A549 (cell line): ENCODE measurements around the gene ZNF443. TPM values are rescaled to one million over a fixed set of nuclear protein-coding genes. Genes with fewer than 3 reads are reported as not detected.
"Not testable (repeated sequence)": the region's sequence is repeated elsewhere in the genome, so short reads cannot be mapped to it uniquely, and the experiment has no call there.

Experiments
- ATAC-seq, 2 experiments: fragments of 200-7000 bp in 1 of 2; fragments of >200 bp in 1 of 2; cut with Nextera tagmentation in 1 of 2; cut with Tn5 transposase in 1 of 2; 3 replicates each; pipeline versions ENCODE4 v1.8.0 to v1.9.1; 2018 to 2020; ENCODE audit warnings: mild to moderate bottlenecking in 1 of 2, moderate library complexity in 1 of 2
- CTCF ChIA-PET: fragments of 300-600 bp; sonication (Branson Sonifier 250); formaldehyde crosslinking; extraction: SDS; loops from one replicate; lab custom pipeline; 2021; ENCODE audit warnings: antibody characterized with exemption, inconsistent platforms; lab: Yijun Ruan, JAX
- POLR2A ChIA-PET: fragments of 350-600 bp; formaldehyde crosslinking; extraction: SDS; loops from one replicate; lab custom pipeline; 2021; ENCODE audit warnings: antibody characterized with exemption, inconsistent platforms; lab: Yijun Ruan, JAX
- DNase-seq, 2 experiments: peaks; one replicate each; pipeline versions ENCODE4 v3.0.0 to v3.0.0-alpha.2; 2011 to 2016; ENCODE audit warnings: low read depth in 1 of 2, low spot score in 1 of 2
- FAIRE-seq: peaks from 2 replicates; lab custom pipeline; 2011; peaks lifted over from hg19 to GRCh38; lab: Jason Lieb, UNC
- H3K27ac ChIP-seq, 2 experiments: fragments of >200 bp; sonication (Bioruptor Twin); formaldehyde crosslinking; 3 replicates each; pipeline ENCODE4 v1.5.1; 2016 to 2017
- H3K4me1 ChIP-seq: fragments of >200 bp; sonication (Bioruptor Twin); formaldehyde crosslinking; 3 replicates; pipeline ENCODE4 v1.6.1; 2016
- H3K4me2 ChIP-seq: fragments of >200 bp; sonication (Bioruptor Twin); formaldehyde crosslinking; 3 replicates; pipeline ENCODE4 v1.6.1; 2016
- H3K4me3 ChIP-seq: fragments of >200 bp; sonication (Bioruptor Twin); formaldehyde crosslinking; 3 replicates; pipeline ENCODE4 v1.5.1; 2016
- H3K9me3 ChIP-seq: fragments of >200 bp; sonication (Bioruptor Twin); formaldehyde crosslinking; 3 replicates; pipeline ENCODE4 v1.6.1; 2016
- CEBPB ChIP-seq, 2 experiments: fragments of >200 bp in 1 of 2; sonication (Bioruptor Twin) in 1 of 2; formaldehyde crosslinking in 1 of 2; IDR thresholded peaks; 2 replicates each; pipeline ENCODE4 v1.6.1; 2012 to 2016
- CHD4 ChIP-seq: fragments of 200-600 bp; sonication (generic); IDR thresholded peaks from 2 replicates; pipeline ENCODE4 v1.6.1; 2016; ENCODE audit warnings: antibody characterized with exemption, mild to moderate bottlenecking, borderline replicate concordance
- CTCF ChIP-seq: fragments of >200 bp; sonication (Bioruptor Twin); formaldehyde crosslinking; IDR thresholded peaks from 3 replicates; pipeline ENCODE4 v1.5.1; 2016
- ELK1 ChIP-seq: fragments of 150-350 bp; IDR thresholded peaks from 2 replicates; pipeline ENCODE4 v1.6.1; 2014; ENCODE audit warnings: low read depth, mild to moderate bottlenecking, low read length
- EP300 ChIP-seq, 2 experiments: fragments of >200 bp; sonication (Bioruptor Twin); formaldehyde crosslinking; IDR thresholded peaks; 2 replicates in 1 of 2; 3 replicates in 1 of 2; pipeline ENCODE4 v1.6.1; 2016 to 2017
- FOXS1 ChIP-seq: fragments of 250-450 bp; sonication (Bioruptor Pico); IDR thresholded peaks from 2 replicates; pipeline ENCODE4 v1.5.0; 2020; ENCODE audit warnings: mild to moderate bottlenecking, moderate library complexity
- HDAC2 ChIP-seq: fragments of 200-600 bp; sonication (generic); IDR thresholded peaks from 2 replicates; pipeline ENCODE4 v1.6.1; 2016
- HOXA7 ChIP-seq: fragments of 250-450 bp; sonication (Bioruptor Pico); IDR thresholded peaks from 2 replicates; pipeline ENCODE4 v1.5.0; 2020; ENCODE audit warnings: mild to moderate bottlenecking, moderate library complexity
- HOXB5 ChIP-seq: fragments of 250-450 bp; sonication (Bioruptor Pico); IDR thresholded peaks from 2 replicates; pipeline ENCODE4 v1.5.0; 2020; ENCODE audit warnings: mild to moderate bottlenecking, moderate library complexity
- MAZ ChIP-seq: fragments of 150-350 bp; IDR thresholded peaks from 2 replicates; pipeline ENCODE4 v1.6.1; 2014; ENCODE audit warnings: antibody characterized with exemption, low read depth, low read length, borderline replicate concordance
- NFE2L2 ChIP-seq: fragments of 150-350 bp; conservative IDR thresholded peaks from 2 replicates; pipeline ENCODE4 v1.6.1; 2014; ENCODE audit warnings: low read length
- NR3C1 ChIP-seq: fragments of >200 bp; sonication (Bioruptor Twin); formaldehyde crosslinking; IDR thresholded peaks from 3 replicates; pipeline ENCODE4 v1.6.1; 2017
- PHF8 ChIP-seq: fragments of 200-600 bp; sonication (generic); IDR thresholded peaks from 2 replicates; pipeline ENCODE4 v1.6.1; 2016; ENCODE audit warnings: low read depth, mild to moderate bottlenecking, antibody characterized with exemption, moderate library complexity, borderline replicate concordance
- RFX5 ChIP-seq: fragments of 450-650 bp; IDR thresholded peaks from 2 replicates; pipeline ENCODE4 v1.7.1; 2014; ENCODE audit warnings: antibody characterized with exemption, mild to moderate bottlenecking, moderate library complexity
- RNF2 ChIP-seq: fragments of 200-600 bp; sonication (generic); IDR thresholded peaks from 2 replicates; pipeline ENCODE4 v1.6.1; 2016; ENCODE audit warnings: low read depth, mild to moderate bottlenecking, antibody characterized with exemption, moderate library complexity, borderline replicate concordance
- SMC3 ChIP-seq: fragments of >200 bp; sonication (Bioruptor Twin); formaldehyde crosslinking; IDR thresholded peaks from 3 replicates; pipeline ENCODE4 v1.6.1; 2018; ENCODE audit warnings: inconsistent platforms
- TP53 ChIP-seq: fragments of 250-450 bp; sonication (Bioruptor Pico); IDR thresholded peaks from 2 replicates; pipeline ENCODE4 v1.5.0; 2021; ENCODE audit warnings: mild to moderate bottlenecking, moderate library complexity
- ZFP36 ChIP-seq: fragments of 450-650 bp; IDR thresholded peaks from 2 replicates; pipeline ENCODE4 v1.6.1; 2014; ENCODE audit warnings: borderline replicate concordance; ENCODE audit not compliant: partially characterized antibody
- WGBS: methylation state at CpG from one replicate; pipeline ENCODE4 v1.1.6; 2017; ENCODE audit errors: missing lambda C conversion rate; 5-methylcytosine and 5-hydroxymethylcytosine counted together
- polyA plus RNA-seq, 4 experiments: library from polyadenylated mRNA; depleted of rRNA in 3 of 4; stranded (reverse); fragments of >200 nt; fragmentation: RNase III in 1 of 4; extraction: RNeasy Plus Mini Kit Qiagen cat#74134 plus additional on column Dnase treatment in 1 of 4; gene quantifications; 2 replicates in 3 of 4; 3 replicates in 1 of 4; pipeline ENCODE4 v1.2.3, GENCODE V29; 2011 to 2017

The ZNF443 gene
- polyA plus RNA-seq, 2 of the 4 experiments (the other 2 are of a cell fraction): 1.0 to 1.1 TPM

- H3K4me2 ChIP-seq: no peak overlapping the region
- H3K9me3 ChIP-seq: peaks cover 6% of the 10 kb centered on the region; the same call in 2 of the 3 replicates
- DNase-seq (no peak), ATAC-seq (no peak)
- CTCF ChIA-PET: no interaction called here
- H3K4me3 ChIP-seq: no peak overlapping the region
- 60% methylated on average over 4 of the region's 4 CpGs for WGBS
- H3K4me1 ChIP-seq: no peaks in the 10 kb centered on the region
- POLR2A ChIA-PET: no interaction called here
- no peak for TF ChIP-seq ELK1
- TF ChIP-seq FOXS1 (CRISPR knock-in tag): no peak
- no peak for TF ChIP-seq NR3C1
- TF ChIP-seq HOXA7 (CRISPR knock-in tag): no peak
- TF ChIP-seq CHD4: no peak
- no peak for TF ChIP-seq CEBPB (IDR thresholded peaks at IDR 0.05)
- no peak for TF ChIP-seq HDAC2
- TF ChIP-seq TP53 (CRISPR knock-in tag): no peak
- no peak for TF ChIP-seq ZFP36
- TF ChIP-seq RFX5: no peak
- TF ChIP-seq SMC3: no peak
- TF ChIP-seq EP300 (IDR thresholded peaks at IDR 0.05): no peak
- no peak for TF ChIP-seq HOXB5 (CRISPR knock-in tag)
- no peak for TF ChIP-seq PHF8
- TF ChIP-seq MAZ: no peak
- TF ChIP-seq RNF2: no peak
- no peak for TF ChIP-seq CTCF
- TF ChIP-seq, all 56 proteins: peak for 0
- FAIRE-seq: no peak
- no peak overlapping the region for H3K27ac ChIP-seq
These were observed 14.9 kb downstream of the ZNF443 start for GRCh38 chr19:12425888-12426274.

- CTCF ChIA-PET: no interaction called here
- Histone ChIP-seq H3K4me3 (no peak overlapping the region), H3K27ac (no peak overlapping the region), H3K9me3 (peaks cover 6% of the 10 kb centered on the region; the same call in 2 of the 3 replicates), H3K4me1 (no peaks in the 10 kb centered on the region), H3K4me2 (no peak overlapping the region)
- no peak for ATAC-seq
- POLR2A ChIA-PET: no interaction called here
- TF ChIP-seq TP53 (CRISPR knock-in tag) (no peak), NFE2L2 (no peak)
- FAIRE-seq: no peak
- WGBS: 6% methylated on average over 2 of the region's 2 CpGs
- no peak for DNase-seq
These were observed 15.5 kb downstream of the ZNF443 start for GRCh38 chr19:12425236-12425887.

GRCh38 chr19:12417273-12417672, 23.5 kb downstream of the ZNF443 start:
- 52% methylated on average over 4 of the region's 5 CpGs for WGBS
- H3K9me3 ChIP-seq, POLR2A ChIA-PET, H3K4me3 ChIP-seq, FAIRE-seq, H3K4me2 ChIP-seq, CTCF ChIA-PET, ATAC-seq, H3K27ac ChIP-seq, H3K4me1 ChIP-seq, DNase-seq: not testable (repeated sequence)
